Tongue (tissue), 2 donors: ENCODE results near the gene RAB11FIP3. TPM values are rescaled to one million over a fixed set of nuclear protein-coding genes. Genes with fewer than 3 reads are reported as not detected.

Source experiments
- DNase-seq: peaks from one replicate; pipeline ENCODE4 v3.0.0-alpha.2; 2015
- total RNA-seq: library from RNA; depleted of rRNA; stranded (reverse); fragments of >200 nt; gene quantifications from one replicate; pipeline ENCODE4 v1.2.3, GENCODE V29; 2014

The RAB11FIP3 gene
- total RNA-seq, 1 donor from 2014 or later, result 39.2 TPM

DNA sequence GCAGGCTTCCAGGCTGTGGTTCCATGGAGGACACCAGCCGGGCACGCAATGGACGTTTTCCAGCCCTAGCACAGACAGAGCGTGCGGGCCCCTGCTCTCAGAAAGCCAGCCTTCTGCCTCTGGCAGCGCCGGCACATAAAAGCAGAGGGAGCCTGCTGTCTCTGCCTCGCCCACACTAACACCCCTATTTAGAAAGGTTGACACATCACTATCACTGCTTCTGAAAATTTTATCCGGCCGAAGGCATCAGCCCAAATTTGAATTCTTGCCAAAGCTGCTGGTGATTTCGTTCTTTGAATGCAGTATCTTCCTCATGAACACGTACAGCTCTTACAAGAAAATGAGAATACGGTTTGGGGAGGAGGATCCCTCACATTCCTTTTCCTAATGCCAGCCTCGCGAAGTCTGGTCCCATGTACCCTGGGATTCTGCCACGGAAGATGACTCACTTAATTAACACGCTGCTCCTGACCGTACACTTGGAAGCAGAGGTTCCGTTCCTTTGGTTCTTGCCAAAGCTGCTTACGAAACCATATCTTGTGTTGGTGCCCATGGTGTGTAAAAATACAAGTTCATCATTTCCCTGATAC lies 1.3 kb upstream of the RAB11FIP3 start:
- peak; percentile 19 for DNase-seq

GRCh38 chr16:424623-425081 lies 797 bp upstream of the RAB11FIP3 start:
- peak; percentile 39 for DNase-seq

DNA sequence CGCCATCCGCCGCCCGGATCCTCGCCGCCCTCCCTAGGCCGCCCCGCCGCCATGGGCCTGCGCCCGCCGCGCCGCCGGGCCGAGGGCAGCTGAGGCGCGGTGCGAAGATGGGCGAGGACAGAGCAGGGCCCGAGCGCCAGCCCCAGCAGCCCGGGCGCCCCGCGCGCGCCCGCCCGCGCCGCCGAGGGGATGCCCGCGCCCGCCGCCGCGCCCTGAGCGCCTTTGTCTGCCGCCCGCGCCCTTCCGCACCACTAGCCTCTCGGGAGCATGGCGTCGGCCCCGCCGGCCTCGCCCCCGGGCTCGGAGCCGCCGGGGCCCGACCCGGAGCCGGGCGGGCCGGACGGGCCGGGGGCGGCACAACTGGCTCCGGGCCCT lies 278 bp downstream of the RAB11FIP3 start:
- DNase-seq, result no peak

GRCh38 chr16:426115-426905 lies 861 bp downstream of the RAB11FIP3 start:
- peak; percentile 26 for DNase-seq

DNA sequence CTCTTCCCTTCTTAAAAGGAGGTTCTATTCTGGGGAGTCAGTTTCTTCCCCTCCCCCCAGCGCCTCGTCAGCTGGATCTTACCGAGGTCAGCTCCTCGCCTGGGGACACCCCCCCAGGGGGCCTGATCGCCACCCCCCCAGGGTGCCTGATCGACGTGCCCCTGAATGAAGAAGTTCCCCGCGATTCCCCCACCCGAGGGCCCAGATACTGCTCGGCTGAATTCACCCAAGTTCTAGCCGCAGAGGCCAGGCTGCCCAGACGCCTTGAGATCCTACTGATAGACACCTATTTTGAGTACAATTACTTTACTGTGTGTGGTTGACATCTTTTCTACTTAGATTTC lies 1.4 kb downstream of the RAB11FIP3 start:
- no peak for DNase-seq

- DNase-seq, result no peak
Observed at GRCh38 chr16:427250-427649, 1.8 kb downstream of the RAB11FIP3 start.

DNA sequence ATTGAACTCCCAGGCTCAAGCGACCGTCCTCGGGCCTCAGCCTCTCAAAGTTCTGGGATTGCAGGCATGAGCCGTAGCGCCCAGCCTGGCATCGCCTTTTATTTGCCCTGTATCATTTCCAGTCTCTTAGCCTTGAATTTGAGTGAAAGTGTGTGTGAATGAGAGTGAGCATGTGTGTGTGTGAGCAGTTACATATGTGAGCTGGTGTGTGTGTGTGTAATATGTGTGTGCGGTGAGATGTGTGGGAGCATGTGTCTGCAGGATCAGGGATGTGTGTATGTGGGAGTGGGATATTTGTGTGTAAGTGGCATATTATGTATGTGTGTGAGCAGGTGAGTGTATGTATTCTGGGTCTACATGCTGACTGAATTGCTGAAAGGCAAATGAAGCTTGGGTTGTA lies 5.5 kb downstream of the RAB11FIP3 start:
- no peak for DNase-seq

GRCh38 chr16:440627-441026 lies 15.2 kb downstream of the RAB11FIP3 start:
- DNase-seq, result peak; percentile 89

GRCh38 chr16:441447-441846 lies 16.0 kb downstream of the RAB11FIP3 start:
- no peak for DNase-seq

- no peak for DNase-seq
Observed at GRCh38 chr16:442976-443375, 17.5 kb downstream of the RAB11FIP3 start.

- DNase-seq, result no peak
Observed at GRCh38 chr16:444027-444426, 18.6 kb downstream of the RAB11FIP3 start.

- DNase-seq, result no peak
Observed at GRCh38 chr16:445566-445965, 20.1 kb downstream of the RAB11FIP3 start.

DNA sequence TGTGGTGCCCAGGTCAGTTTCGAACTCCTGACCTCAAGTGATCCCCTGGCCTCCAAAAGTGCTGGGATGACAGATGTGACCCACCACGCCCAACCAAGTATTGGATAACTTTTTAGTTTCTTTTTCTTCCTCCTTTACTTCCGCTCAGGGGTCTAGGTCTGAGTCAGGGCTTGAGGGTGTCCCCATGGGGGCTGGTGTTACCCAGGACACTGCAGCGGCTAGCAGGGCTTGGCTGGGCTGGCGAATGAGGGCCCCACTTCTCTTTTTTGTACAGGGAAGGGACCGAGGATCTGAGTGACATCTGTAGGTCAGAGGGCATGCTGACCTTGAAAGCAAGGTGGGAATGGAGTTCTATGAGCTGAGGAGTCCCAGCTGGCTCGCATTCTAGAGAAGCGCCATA lies 24.9 kb downstream of the RAB11FIP3 start:
- DNase-seq, result no peak

GRCh38 chr16:450785-451512 lies 25.5 kb downstream of the RAB11FIP3 start:
- DNase-seq, result peak; percentile 46

GRCh38 chr16:454397-454940 lies 29.0 kb downstream of the RAB11FIP3 start:
- DNase-seq, result no peak

GRCh38 chr16:455453-455852 lies 30.0 kb downstream of the RAB11FIP3 start:
- DNase-seq, result no peak

DNA sequence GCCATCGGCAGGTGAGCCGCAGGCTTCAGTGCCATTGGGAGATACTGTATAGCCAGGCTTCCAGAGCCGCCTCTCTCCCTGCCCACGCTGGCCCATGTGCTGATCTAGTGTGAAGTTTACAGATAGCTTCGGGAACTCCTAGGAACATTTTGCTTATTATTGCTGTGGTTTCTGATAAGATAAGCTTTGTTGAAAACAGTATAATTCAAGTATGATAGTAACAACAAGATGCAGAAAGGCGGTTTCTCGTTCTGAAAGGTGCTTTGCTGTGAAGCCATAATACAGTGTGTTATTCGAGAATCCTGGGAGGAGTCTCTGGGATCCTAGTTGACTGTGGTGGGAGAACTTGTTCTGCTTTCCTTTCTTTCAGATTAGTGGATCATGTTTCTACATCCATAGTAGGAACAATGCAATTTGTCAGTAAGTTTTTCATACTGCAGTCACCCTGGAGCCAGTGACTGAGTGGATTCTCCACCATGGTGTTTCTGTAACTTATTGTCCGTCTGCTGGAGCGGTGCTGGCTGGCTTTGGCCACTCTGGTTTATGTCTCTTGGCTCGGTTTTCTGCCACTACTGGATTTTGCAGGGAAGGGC lies 31.5 kb downstream of the RAB11FIP3 start:
- DNase-seq, result peak; percentile 71

GRCh38 chr16:457732-458400 lies 32.4 kb downstream of the RAB11FIP3 start:
- DNase-seq, result peak; percentile 66

DNA sequence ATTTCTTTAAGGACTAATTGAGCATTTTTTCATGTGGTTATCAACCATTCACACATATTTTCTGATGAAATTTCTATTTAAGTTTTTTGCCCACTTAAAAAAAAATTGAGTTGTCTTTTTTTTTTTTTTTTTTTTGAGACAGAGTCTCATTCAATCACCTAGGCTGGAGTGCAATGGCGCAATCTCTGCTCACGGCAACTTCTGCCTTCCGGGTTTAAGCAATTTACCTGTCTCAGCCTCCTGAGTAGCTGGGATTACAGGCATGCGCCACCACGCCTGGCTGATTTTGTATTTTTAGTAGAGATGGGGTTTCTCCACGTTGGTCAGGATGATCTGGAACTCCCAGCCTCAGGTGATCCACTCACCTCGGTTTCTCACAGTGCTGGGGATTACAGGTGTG lies 34.3 kb downstream of the RAB11FIP3 start:
- no peak for DNase-seq

DNA sequence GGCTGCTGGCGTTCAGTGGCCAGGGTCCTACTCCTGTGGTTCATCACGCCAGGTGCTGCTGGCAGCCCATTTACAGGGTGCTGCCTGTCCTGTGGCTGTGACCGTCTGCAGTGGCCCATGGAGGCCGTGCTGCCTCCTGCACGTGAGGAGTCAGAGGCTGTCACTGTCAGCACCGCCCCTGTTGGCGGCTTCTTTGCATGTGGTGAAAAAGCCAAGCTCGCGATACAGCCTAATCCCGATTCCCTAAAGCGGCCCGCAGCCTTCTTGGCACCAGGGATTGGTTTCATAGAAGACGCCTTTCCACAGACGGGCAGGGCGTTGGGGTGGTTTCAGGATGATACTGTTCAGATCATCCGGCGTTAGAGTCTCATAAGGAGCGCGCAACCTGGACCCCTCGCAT lies 35.3 kb downstream of the RAB11FIP3 start:
- no peak for DNase-seq

DNA sequence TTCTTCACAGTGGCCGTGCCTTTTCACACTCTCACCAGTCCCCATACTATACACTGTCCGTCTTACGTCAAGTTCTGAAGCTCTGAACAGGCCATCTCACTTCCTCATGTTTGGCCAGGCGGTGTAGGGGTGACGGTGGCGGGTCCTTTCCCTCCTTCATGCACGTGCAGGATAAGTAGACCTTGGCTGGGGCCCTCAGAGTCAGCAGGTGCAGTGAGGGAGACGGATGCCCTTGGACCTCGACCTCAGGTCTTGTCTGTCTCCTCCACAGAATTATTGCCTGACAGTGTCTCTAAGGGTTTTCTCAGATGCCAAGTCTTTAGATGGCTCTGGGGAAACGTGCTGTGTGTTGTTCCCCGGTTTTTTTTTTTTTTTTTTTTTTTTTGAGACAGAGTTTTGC lies 37.6 kb downstream of the RAB11FIP3 start:
- no peak for DNase-seq

DNA sequence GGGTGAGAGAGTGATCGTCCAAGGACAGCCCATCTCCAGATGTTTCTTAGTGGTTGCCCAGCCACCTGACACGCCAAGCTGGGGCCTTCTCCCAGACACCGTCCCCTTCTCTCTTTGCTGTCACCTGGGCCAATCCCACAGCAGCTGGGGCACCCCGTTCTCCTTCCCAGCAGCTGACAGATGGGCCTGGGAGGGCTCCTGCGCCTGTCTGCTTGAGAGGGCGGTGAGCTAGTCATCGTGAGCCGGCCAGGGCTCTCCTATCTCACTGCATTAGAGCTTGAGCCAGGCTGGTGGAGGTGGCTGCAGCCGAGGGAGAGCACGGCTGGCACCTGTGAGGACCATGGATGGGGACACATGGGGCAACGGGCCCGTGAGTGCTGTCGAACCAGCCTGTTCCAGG lies 41.2 kb downstream of the RAB11FIP3 start:
- DNase-seq, result peak; percentile 40
